Body of pancreas (tissue), 4 donors: ENCODE data around the gene CAMK2G. TPM values are rescaled to one million over a fixed set of nuclear protein-coding genes. Genes with fewer than 3 reads are reported as not detected.
"Not testable (repeated sequence)": the region's sequence is repeated elsewhere in the genome, so short reads cannot be mapped to it uniquely, and the experiment has no call there.

Experiments used
- ATAC-seq: fragments of 150-250 bp; one replicate; pipeline ENCODE4 v1.9.1; 2016
- DNase-seq, 4 donors: peaks; one replicate each; pipeline ENCODE4 v3.0.0-alpha.2; 2019
- H3K27ac ChIP-seq, 4 donors: fragments of 200-600 bp; sonication (generic); 1 replicate in 3 of 4; 2 replicates in 1 of 4; pipeline versions ENCODE4 v1.5.1 to v1.6.1; 2016 to 2019; ENCODE audit warnings: mild to moderate bottlenecking in 1 of 4, mixed read lengths in 1 of 4, moderate library complexity in 1 of 4
- H3K27me3 ChIP-seq, 2 donors: fragments of 200-600 bp; sonication (generic); one replicate each; pipeline ENCODE4 v1.6.0; 2016; ENCODE audit warnings: mild to moderate bottlenecking in 1 of 2
- H3K36me3 ChIP-seq, 2 donors: fragments of 200-600 bp; sonication (generic); replicated peaks in 1 of 2; 2 replicates each; pipeline ENCODE4 v1.5.1; 2016; ENCODE audit warnings: low read depth in 2 of 2; ENCODE audit not compliant: insufficient read depth in 1 of 2
- H3K4me1 ChIP-seq: fragments of 200-600 bp; sonication (generic); one replicate; pipeline ENCODE4 v1.6.0; 2016
- H3K4me3 ChIP-seq, 2 donors: fragments of 200-600 bp; sonication (generic); 1 replicate in 1 of 2; 2 replicates in 1 of 2; pipeline ENCODE4 v1.5.1; 2016 to 2019
- H3K9me3 ChIP-seq, 3 donors: fragments of 200-600 bp; sonication (generic); 1 replicate in 2 of 3; 2 replicates in 1 of 3; pipeline ENCODE4 v1.5.1; 2016
- CTCF ChIP-seq, 7 experiments: fragments of 450-650 bp in 4 of 7; fragments of 200-600 bp in 3 of 7; sonication (generic) in 3 of 7; IDR thresholded peaks; one replicate each; pipeline ENCODE4 v1.5.1; 2016 to 2019; ENCODE audit warnings: antibody characterized with exemption in 7 of 7
- POLR2A ChIP-seq, 3 donors: fragments of 450-650 bp; IDR thresholded peaks; one replicate each; pipeline ENCODE4 v1.6.1; 2016; ENCODE audit warnings: antibody characterized with exemption in 3 of 3, mild to moderate bottlenecking in 2 of 3
- WGBS, 2 donors: methylation state at CpG; one replicate each; pipeline ENCODE4 v1.1.5; 2017; 5-methylcytosine and 5-hydroxymethylcytosine counted together
- intact Hi-C: fragments of 100-400 bp; cut with DNase I; formaldehyde crosslinking; loops from one replicate; pipeline ENCODE4 v1.15.1; 2023
- total RNA-seq, 2 donors: library from RNA; depleted of rRNA; stranded (reverse); fragments of >200 nt; gene quantifications; one replicate each; pipeline ENCODE4 v1.1.0, GENCODE V29; 2016

CAMK2G gene
- total RNA-seq, 2 donors from 2014 or later: 14.8 to 17.4 TPM

GRCh38 chr10:73798087-73798486, 76.3 kb downstream of the CAMK2G start:
- DNase-seq (no peak), ATAC-seq (no peak)
- intact Hi-C loops: no loop called here
- TF ChIP-seq POLR2A (IDR thresholded peaks at IDR 0.05) (no peak), CTCF (IDR thresholded peaks at IDR 0.05) (no peak)
- Histone ChIP-seq H3K36me3 (peaks cover 20 to 63% of the 10 kb centered on the region in 2 donors), H3K4me3 (no peak overlapping the region), H3K9me3 (no peaks in the 10 kb centered on the region), H3K4me1 (no peaks in the 10 kb centered on the region), H3K27me3 (no peaks in the 10 kb centered on the region), H3K27ac (no peak overlapping the region)
- 90 to 100% methylated on average over 2 to 6 of the region's 6 CpGs for WGBS, 2 donors

- peaks cover 16 to 61% of the 10 kb centered on the region in 2 donors for H3K36me3 ChIP-seq
- no peak for DNase-seq
- WGBS, 2 donors: 90 to 91% methylated on average over 11 to 19 of the region's 19 CpGs
These were observed 76.9 kb downstream of the CAMK2G start for GRCh38 chr10:73797324-73798025.

GRCh38 chr10:73796766-73797165, 77.6 kb downstream of the CAMK2G start:
- H3K27me3 ChIP-seq: no peaks in the 10 kb centered on the region
- H3K9me3 ChIP-seq: no peaks in the 10 kb centered on the region
- H3K4me1 ChIP-seq: no peaks in the 10 kb centered on the region
- H3K27ac ChIP-seq: no peak overlapping the region
- H3K36me3 ChIP-seq: peaks cover 13 to 60% of the 10 kb centered on the region in 2 donors
- H3K4me3 ChIP-seq: no peak overlapping the region
- no peak for DNase-seq
- TF ChIP-seq CTCF (IDR thresholded peaks at IDR 0.05): no peak
- TF ChIP-seq POLR2A (IDR thresholded peaks at IDR 0.05): no peak
- WGBS, 2 donors: 81 to 83% methylated on average over 5 of the region's 5 CpGs
- intact Hi-C loops: no loop called here
- ATAC-seq: no peak

More at GRCh38 chr10:73797324-73798025, 76.9 kb downstream of the CAMK2G start:
- Histone ChIP-seq H3K27me3 (no peaks in the 10 kb centered on the region), H3K27ac (no peak overlapping the region), H3K4me3 (no peak overlapping the region), H3K4me1 (no peaks in the 10 kb centered on the region), H3K9me3 (no peaks in the 10 kb centered on the region)
- intact Hi-C loops: no loop called here
- no peak for ATAC-seq
- TF ChIP-seq CTCF (IDR thresholded peaks at IDR 0.05) (no peak), POLR2A (IDR thresholded peaks at IDR 0.05) (no peak)

GRCh38 chr10:73796035-73796434, 78.3 kb downstream of the CAMK2G start:
- H3K4me1 ChIP-seq, H3K27me3 ChIP-seq, ATAC-seq, DNase-seq, H3K27ac ChIP-seq, H3K4me3 ChIP-seq, H3K9me3 ChIP-seq, intact Hi-C loops: not testable (repeated sequence)
- 96 to 98% methylated on average over 8 of the region's 8 CpGs for WGBS, 2 donors
- H3K36me3 ChIP-seq: peaks cover 18 to 61% of the 10 kb centered on the region in 2 donors

- H3K4me3 ChIP-seq, ATAC-seq, H3K4me1 ChIP-seq, H3K27me3 ChIP-seq, H3K9me3 ChIP-seq, intact Hi-C loops, H3K27ac ChIP-seq, DNase-seq: not testable (repeated sequence)
- peaks cover 23 to 59% of the 10 kb centered on the region in 2 donors for H3K36me3 ChIP-seq
- 85 to 96% methylated on average over 10 of the region's 10 CpGs for WGBS, 2 donors
These were observed 78.9 kb downstream of the CAMK2G start for GRCh38 chr10:73795491-73795890.

GRCh38 chr10:73793456-73793855, 80.9 kb downstream of the CAMK2G start:
- DNase-seq (no peak), ATAC-seq (no peak)
- peaks cover 2% of the 10 kb centered on the region for H3K4me1 ChIP-seq
- H3K4me3 ChIP-seq: no peak overlapping the region
- H3K27me3 ChIP-seq: no peaks in the 10 kb centered on the region
- no peaks in the 10 kb centered on the region for H3K9me3 ChIP-seq
- WGBS, 2 donors: 92 to 96% methylated on average over 5 of the region's 5 CpGs
- no peak overlapping the region for H3K27ac ChIP-seq
- TF ChIP-seq CTCF (IDR thresholded peaks at IDR 0.05) (no peak), POLR2A (IDR thresholded peaks at IDR 0.05) (no peak)
- intact Hi-C loops: no loop called here
- peaks cover 34 to 58% of the 10 kb centered on the region in 2 donors for H3K36me3 ChIP-seq
